Mammary epithelial cell (primary cell): ENCODE data around the gene FOXK1.

ENCODE experiments used
- CTCF ChIP-seq, 2 donors: IDR thresholded peaks in 1 of 2; conservative IDR thresholded peaks in 1 of 2; 2 replicates each; pipeline ENCODE4 v1.5.1; 2011 to 2012; ENCODE audit warnings: inconsistent platforms in 2 of 2, low read length in 2 of 2, mild to moderate bottlenecking in 2 of 2, control low read depth in 1 of 2, low read depth in 1 of 2; ENCODE audit not compliant: insufficient read depth in 1 of 2; ENCODE audit errors: extremely low read depth in 1 of 2
- EZH2 ChIP-seq: IDR thresholded peaks from 2 replicates; pipeline ENCODE4 v1.6.1; 2012; ENCODE audit warnings: low read length, inconsistent platforms, borderline replicate concordance

DNA sequence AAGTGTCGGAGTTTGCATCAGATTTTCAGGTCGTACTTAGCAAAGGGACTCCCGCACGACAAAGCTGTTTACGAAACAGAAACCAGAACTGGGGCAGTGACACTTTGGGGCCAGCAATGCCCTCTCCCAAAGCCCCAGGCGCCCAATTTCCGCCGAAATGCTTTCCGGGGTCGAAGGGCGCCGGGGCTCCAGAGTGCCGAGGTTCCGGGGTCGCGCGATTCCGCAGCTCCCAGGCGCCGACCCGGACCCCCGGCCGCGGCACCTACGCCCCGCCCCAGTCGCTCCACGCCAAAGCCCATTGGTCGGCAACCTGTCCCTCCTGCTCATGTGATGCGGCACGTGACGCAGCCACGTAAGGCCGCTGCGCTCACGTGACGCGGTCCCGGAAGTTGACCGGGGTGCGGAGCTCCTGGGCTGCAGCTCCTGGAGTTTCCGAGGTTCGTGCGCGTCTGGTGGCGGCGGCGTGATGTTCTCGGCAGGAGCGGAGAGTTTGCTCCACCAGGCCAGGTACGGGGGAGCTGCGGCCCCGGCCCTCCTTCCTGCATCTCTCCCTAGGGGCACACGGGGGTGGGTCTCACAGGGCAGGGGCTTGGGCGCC, 93.3 kb downstream of the FOXK1 start, which contains the start of gene AP5Z1:
- TF ChIP-seq CTCF (conservative IDR thresholded peaks at IDR 0.05 in 1 of 2, IDR thresholded peaks at IDR 0.05 in 1 of 2; ENCODE audit: extremely low read depth in 1 of 2, insufficient read depth in 1 of 2, low read depth in 1 of 2, low read length in 2 of 2) (no peak), EZH2 (no peak)
